Rectal smooth muscle tissue (tissue), 1 donor: Measurements from ENCODE around the gene KRT24.
A peak's percentile ranks its signal among the peaks of the same experiment; 100 is the strongest.

Experiments
- H3K27ac ChIP-seq: one replicate; pipeline ENCODE4 v1.7.0; 2013; ENCODE audit warnings: low read depth, low read length, inconsistent platforms
- H3K27me3 ChIP-seq: one replicate; pipeline ENCODE4 v1.7.0; 2013; ENCODE audit warnings: low read length; ENCODE audit not compliant: control insufficient read depth, insufficient read depth
- H3K36me3 ChIP-seq: one replicate; pipeline ENCODE4 v1.7.0; 2013; ENCODE audit warnings: low read length; ENCODE audit not compliant: control insufficient read depth, insufficient read depth
- H3K4me1 ChIP-seq: one replicate; pipeline ENCODE4 v1.7.0; 2013; ENCODE audit warnings: low read length; ENCODE audit not compliant: control insufficient read depth, insufficient read depth
- H3K4me3 ChIP-seq: one replicate; pipeline ENCODE4 v1.7.0; 2013; ENCODE audit warnings: low read length
- H3K9ac ChIP-seq: one replicate; pipeline ENCODE4 v1.7.0; 2013; ENCODE audit warnings: low read length

Gene KRT24

DNA sequence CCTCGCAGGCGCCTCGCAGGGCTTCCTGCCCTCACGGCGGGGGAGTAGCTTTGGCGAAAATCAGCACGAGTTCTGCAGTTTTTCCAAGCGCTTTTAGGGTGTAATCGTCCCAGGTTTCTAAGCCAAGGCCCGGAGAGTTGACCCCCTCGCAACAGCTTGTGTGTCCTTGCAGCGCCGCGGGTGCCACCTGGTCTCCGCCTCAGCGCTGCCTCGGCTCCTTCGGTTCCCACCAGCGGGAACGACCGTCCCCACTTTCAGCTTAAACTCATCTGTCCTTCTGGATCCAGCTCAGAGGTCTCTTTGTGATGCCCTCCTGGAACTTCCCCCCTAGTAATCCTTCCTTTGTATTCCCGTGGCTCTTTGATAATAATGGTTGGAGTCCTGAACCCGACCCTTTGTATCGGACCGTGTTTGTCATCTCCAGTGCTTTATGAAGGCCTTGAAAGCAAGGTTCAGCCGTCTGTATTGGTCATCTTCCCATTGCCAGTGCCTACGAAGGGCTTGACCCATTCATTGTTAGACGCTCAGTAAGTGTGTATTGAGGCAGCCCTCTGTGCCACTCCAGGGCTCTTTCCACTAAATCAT is 55.1 kb downstream of the KRT24 start:
- Histone ChIP-seq H3K9ac (peak overlapping the region; percentile 73), H3K27ac (peak overlapping the region; percentile 99), H3K4me3 (peak overlapping the region; percentile 86), H3K36me3 (peaks cover 4% of the 10 kb centered on the region), H3K27me3 (no peaks in the 10 kb centered on the region), H3K4me1 (peaks cover 13% of the 10 kb centered on the region)
